Measurements from ENCODE around the gene TNFRSF13B. TPM values are rescaled to one million over a fixed set of nuclear protein-coding genes. Genes with fewer than 3 reads are reported as not detected.

Gene TNFRSF13B
- total RNA-seq, 1 experiment from 2014 or later: not detected

DNA sequence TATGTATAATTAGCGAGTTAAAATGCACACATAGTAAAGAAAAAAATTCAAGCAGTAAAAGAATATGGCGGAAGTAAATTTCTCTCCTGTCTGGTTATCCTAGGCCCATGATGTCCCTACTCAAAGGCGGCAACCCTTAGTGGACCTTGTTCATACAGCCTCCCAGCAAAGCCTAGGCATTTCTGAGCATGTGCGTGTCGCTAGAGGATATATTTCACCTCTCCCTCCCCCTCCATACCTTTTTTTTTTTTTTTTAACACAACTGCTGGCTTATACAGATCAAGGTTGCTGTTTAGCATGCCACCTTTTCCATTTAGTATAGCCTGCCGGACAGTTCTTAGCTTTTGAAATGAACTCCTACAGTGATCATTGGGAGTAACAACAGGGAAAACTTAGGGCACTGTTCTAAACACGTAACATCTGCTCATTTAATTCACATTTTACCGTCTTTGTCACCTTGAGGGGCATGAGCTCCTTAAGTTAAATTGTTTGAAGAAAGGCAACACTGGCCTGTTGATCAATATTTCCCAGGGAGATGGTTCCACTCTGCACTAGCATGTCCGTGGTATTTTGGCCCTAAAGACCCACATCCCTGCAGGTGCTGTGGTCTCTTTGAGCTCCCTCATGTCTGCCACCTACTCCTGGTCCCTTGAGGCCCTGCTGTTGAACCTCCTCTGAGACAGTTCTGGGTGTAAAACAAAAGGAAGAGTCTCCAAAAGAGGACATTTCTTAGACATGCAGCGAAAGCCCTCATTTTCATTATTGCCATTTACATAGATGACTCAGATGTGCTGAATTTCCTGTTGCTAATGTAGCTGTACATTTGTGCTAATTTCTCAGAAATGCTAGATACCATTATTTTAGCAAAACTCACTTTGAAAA, 4.1 kb upstream of the TNFRSF13B start:
- H3K4me2 ChIP-seq (ENCODE audit: low read length): no peak overlapping the region
- ChIA-PET RAD21 (ENCODE audit: low non-redundant PET in 1 of 2, low total read pairs in 2 of 2, uncharacterized antibody in 2 of 2, unreplicated experiment in 2 of 2) (interaction anchor here in 1 of 2 experiments (0.6 kb wide), 1 partner anchor 14 kb away, joined by 3 read pairs; no protein-coding TSS in a partner anchor), POLR2A (no interaction called here), CTCF (no interaction called here)
- DNase-seq (ENCODE audit: low read depth, low spot score) (no peak), ATAC-seq (no peak)
- H3K27ac ChIP-seq (ENCODE audit: low read depth, low read length): no peak overlapping the region
- no peaks in the 10 kb centered on the region for H3K9me2 ChIP-seq (ENCODE audit: insufficient read depth)
- H3K79me2 ChIP-seq (ENCODE audit: insufficient read depth, low read length): no peaks in the 10 kb centered on the region
- no peak overlapping the region for H2AFZ ChIP-seq (ENCODE audit: low read depth, low read length, poor library complexity, severe bottlenecking)
- H4K20me1 ChIP-seq (ENCODE audit: insufficient read depth): no peaks in the 10 kb centered on the region
- H3K4me1 ChIP-seq (ENCODE audit: control insufficient read depth in 1 of 2, insufficient read depth in 2 of 2, low read length in 2 of 2): peaks cover 0 to 5% of the 10 kb centered on the region in 2 experiments; a peak in 1 of 4 replicates
- H3K27me3 ChIP-seq (ENCODE audit: insufficient read depth, low read length): no peaks in the 10 kb centered on the region; the same call in 1 of the 2 replicates
- no TSS peak for BruUV-seq (replicated peaks)
- H3K9ac ChIP-seq (ENCODE audit: low read length): no peak overlapping the region
- H3K36me3 ChIP-seq (ENCODE audit: control insufficient read depth in 1 of 2, insufficient read depth in 2 of 2, low read length in 2 of 2): no peaks in the 10 kb centered on the region
- no peak overlapping the region for H3K4me3 ChIP-seq (replicated peaks in 1 of 2; ENCODE audit: low read depth in 1 of 2, low read length in 2 of 2)
- TF ChIP-seq CBX3 (IDR thresholded peaks at IDR 0.05; ENCODE audit: low read depth): no peak
- TF ChIP-seq, protein P1, sequence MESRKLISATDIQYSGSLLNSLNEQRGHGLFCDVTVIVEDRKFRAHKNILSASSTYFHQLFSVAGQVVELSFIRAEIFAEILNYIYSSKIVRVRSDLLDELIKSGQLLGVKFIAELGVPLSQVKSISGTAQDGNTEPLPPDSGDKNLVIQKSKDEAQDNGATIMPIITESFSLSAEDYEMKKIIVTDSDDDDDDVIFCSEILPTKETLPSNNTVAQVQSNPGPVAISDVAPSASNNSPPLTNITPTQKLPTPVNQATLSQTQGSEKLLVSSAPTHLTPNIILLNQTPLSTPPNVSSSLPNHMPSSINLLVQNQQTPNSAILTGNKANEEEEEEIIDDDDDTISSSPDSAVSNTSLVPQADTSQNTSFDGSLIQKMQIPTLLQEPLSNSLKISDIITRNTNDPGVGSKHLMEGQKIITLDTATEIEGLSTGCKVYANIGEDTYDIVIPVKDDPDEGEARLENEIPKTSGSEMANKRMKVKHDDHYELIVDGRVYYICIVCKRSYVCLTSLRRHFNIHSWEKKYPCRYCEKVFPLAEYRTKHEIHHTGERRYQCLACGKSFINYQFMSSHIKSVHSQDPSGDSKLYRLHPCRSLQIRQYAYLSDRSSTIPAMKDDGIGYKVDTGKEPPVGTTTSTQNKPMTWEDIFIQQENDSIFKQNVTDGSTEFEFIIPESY (IDR thresholded peaks at IDR 0.05; ENCODE audit: extremely low read depth, insufficient replicate concordance, low read length): no peak
- TF ChIP-seq, protein P2, sequence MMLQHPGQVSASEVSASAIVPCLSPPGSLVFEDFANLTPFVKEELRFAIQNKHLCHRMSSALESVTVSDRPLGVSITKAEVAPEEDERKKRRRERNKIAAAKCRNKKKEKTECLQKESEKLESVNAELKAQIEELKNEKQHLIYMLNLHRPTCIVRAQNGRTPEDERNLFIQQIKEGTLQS (IDR thresholded peaks at IDR 0.05): no peak
- TF ChIP-seq ZNF274 (IDR thresholded peaks at IDR 0.05; ENCODE audit: low read depth, low read length): no peak
- no peak for TF ChIP-seq SIN3A (IDR thresholded peaks at IDR 0.05; ENCODE audit: low read depth)
- TF ChIP-seq, protein P3, sequence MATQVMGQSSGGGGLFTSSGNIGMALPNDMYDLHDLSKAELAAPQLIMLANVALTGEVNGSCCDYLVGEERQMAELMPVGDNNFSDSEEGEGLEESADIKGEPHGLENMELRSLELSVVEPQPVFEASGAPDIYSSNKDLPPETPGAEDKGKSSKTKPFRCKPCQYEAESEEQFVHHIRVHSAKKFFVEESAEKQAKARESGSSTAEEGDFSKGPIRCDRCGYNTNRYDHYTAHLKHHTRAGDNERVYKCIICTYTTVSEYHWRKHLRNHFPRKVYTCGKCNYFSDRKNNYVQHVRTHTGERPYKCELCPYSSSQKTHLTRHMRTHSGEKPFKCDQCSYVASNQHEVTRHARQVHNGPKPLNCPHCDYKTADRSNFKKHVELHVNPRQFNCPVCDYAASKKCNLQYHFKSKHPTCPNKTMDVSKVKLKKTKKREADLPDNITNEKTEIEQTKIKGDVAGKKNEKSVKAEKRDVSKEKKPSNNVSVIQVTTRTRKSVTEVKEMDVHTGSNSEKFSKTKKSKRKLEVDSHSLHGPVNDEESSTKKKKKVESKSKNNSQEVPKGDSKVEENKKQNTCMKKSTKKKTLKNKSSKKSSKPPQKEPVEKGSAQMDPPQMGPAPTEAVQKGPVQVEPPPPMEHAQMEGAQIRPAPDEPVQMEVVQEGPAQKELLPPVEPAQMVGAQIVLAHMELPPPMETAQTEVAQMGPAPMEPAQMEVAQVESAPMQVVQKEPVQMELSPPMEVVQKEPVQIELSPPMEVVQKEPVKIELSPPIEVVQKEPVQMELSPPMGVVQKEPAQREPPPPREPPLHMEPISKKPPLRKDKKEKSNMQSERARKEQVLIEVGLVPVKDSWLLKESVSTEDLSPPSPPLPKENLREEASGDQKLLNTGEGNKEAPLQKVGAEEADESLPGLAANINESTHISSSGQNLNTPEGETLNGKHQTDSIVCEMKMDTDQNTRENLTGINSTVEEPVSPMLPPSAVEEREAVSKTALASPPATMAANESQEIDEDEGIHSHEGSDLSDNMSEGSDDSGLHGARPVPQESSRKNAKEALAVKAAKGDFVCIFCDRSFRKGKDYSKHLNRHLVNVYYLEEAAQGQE (IDR thresholded peaks at IDR 0.05; ENCODE audit: low read depth): no peak
- TF ChIP-seq SRF (IDR thresholded peaks at IDR 0.05; ENCODE audit: low read depth): no peak
- intact Hi-C loops (cut with micrococcal nuclease): no loop called here
- no peaks in the 10 kb centered on the region for H3K9me3 ChIP-seq (ENCODE audit: control insufficient read depth in 1 of 2, insufficient read depth in 1 of 2, low read depth in 1 of 2, low read length in 2 of 2)
